Neuron (in vitro differentiated cells): ENCODE measurements around the gene ZNFX1.
A peak's percentile ranks its signal among the peaks of the same experiment; 100 is the strongest.
"Not testable (repeated sequence)": the region's sequence is repeated elsewhere in the genome, so short reads cannot be mapped to it uniquely, and the experiment has no call there.

ENCODE experiments used
- H2AFZ ChIP-seq: one replicate; pipeline ENCODE4 v1.6.1; 2013; ENCODE audit warnings: low read depth, mild to moderate bottlenecking, inconsistent platforms, low read length, moderate library complexity
- H3K27me3 ChIP-seq: one replicate; pipeline ENCODE4 v1.6.1; 2013; ENCODE audit warnings: low read length; ENCODE audit not compliant: insufficient read depth
- H3K36me3 ChIP-seq: one replicate; pipeline ENCODE4 v1.6.1; 2013; ENCODE audit warnings: low read length; ENCODE audit not compliant: insufficient read depth
- H3K4me1 ChIP-seq: one replicate; pipeline ENCODE4 v1.6.1; 2013; ENCODE audit warnings: low read length; ENCODE audit not compliant: insufficient read depth
- H3K4me3 ChIP-seq: 2 replicates; pipeline ENCODE4 v1.5.1; 2013; ENCODE audit warnings: mild to moderate bottlenecking, low read length, moderate library complexity
- H3K9me3 ChIP-seq: one replicate; pipeline ENCODE4 v1.6.1; 2013; ENCODE audit warnings: low read length

Gene ZNFX1

DNA sequence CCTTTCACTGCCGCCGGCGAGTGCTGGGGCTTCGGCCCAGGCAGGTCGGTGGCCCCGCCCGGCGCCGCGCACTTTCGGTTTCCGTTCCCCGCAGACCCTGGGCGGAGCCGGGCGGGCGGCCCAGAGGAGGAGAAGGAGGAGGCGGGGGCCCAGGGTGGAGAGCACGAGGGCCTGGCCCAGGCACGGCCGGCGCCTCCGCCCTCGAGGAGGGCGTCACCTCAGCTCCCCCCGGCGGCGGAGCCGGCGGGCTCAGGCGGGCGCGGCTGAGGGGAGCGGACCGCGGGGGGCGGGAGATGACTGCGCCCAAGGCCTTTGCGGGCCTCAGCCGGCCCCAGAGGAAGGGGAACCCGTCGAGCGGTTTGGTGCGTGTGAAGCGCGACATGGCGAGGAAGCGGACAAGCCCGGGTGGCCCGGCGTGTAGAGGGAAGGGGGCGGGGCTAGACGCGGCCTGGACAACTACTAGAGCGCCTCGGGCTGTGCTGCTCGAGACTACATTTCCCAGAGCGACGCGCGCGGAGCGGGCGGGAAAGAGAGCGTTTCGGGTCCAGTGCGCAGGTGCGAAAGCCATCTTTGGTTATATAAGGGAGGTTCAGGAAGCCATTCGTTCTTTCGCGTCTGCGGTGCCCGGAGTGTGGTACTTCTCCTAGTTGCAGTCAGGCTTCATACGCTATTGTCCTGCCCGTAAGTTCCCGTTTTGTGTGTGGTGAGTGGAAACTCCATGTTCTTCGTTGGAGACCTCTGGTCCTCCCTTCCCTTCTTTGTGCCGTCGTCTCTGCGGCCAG is at the start of gene ZNFX1:
TSS of gene ZNFX1 (minus strand) at position 22 of the 782 bp plus-strand sequence. CDS start 2,218 bp downstream, outside the sequence.
- Histone ChIP-seq H3K36me3 (peaks cover 56% of the 10 kb centered on the region), H3K4me3 (peak within 1 kb of the TSS; percentile 77), H2AFZ (peak within 1 kb of the TSS; percentile 84), H3K4me1 (peaks cover 26% of the 10 kb centered on the region), H3K9me3 (peaks cover 41% of the 10 kb centered on the region), H3K27me3 (no peaks in the 10 kb centered on the region)

DNA sequence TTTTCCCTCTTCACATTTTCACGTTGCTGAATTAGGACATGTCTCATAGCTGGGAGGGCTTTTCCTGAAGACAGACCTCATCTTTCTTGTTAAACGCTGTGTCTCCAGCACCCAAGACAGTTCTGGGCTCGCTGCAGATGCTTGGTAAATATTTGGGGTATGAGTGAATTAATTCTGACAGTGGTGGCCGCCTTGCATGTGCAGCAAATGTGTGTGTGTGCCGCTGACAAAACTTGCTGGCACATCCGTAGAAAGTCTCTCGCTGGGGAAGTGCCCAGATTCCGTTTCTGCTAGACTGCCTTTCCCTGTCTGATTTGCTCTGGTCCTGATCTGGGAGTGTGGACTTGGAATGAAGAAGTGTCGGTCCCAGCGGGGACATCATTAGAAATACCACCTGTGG is 48.2 kb upstream of the ZNFX1 start:
- H3K4me1 ChIP-seq, result no peaks in the 10 kb centered on the region
- H3K4me3 ChIP-seq, result no peak overlapping the region
- no peaks in the 10 kb centered on the region for H3K9me3 ChIP-seq
- peaks cover 25% of the 10 kb centered on the region for H3K27me3 ChIP-seq
- no peak overlapping the region for H2AFZ ChIP-seq
- no peaks in the 10 kb centered on the region for H3K36me3 ChIP-seq

DNA sequence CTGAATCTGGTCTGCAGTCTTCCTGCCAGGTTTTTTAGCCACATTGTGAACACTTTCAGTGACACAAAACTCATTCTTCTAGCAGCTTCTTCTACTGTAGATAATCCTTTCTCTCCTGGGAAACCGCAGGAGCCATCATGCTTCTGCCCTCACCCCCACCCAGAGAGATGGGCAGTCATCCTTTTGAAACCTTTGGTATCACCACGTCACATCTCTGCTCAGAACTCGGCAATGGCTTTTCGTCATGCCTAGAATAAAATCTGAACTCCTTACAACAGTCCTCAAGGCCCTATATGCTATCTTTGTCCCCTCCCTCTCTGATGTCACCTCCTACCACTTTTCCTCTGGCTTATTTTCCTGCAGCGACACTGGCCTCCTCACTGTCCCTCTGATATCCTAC is 46.4 kb upstream of the ZNFX1 start:
- Histone ChIP-seq H3K4me3 (no peak overlapping the region), H3K36me3 (no peaks in the 10 kb centered on the region), H2AFZ (no peak overlapping the region), H3K27me3 (peaks cover 40% of the 10 kb centered on the region), H3K9me3 (peaks cover 1% of the 10 kb centered on the region), H3K4me1 (peaks cover under 1% of the 10 kb centered on the region)

DNA sequence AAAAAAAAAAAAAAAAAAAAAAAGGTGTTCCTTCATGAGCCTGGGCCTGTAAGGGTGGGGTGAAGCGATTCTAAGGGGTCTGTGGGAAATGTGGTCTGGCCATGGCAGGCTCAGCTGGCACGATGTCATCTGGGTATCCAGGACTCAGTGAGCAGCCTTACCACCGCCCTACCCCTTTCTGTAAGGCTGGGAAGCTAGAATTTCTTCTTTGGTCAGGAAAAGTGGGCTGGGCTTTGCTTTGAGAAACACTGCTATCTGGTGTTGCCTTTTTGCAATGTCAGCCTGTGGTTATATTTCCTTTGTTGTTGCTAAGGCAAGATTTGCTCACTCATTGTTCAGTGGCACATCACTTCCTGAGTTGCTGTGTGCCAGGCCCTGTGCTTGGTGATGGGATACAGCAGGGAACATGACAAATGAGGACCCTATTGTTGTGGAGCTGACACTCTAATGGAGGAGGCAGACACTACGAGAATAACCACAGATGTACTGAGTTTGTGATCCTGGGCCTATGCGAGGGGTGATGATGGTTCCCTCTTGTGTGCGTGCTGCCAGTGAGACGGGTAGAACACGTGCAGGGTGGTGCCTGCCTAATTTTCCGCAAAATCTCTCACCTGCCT is 45.9 kb upstream of the ZNFX1 start:
- Histone ChIP-seq H3K36me3 (no peaks in the 10 kb centered on the region), H3K9me3 (peaks cover 2% of the 10 kb centered on the region), H3K27me3 (peaks cover 46% of the 10 kb centered on the region), H3K4me1 (peaks cover 5% of the 10 kb centered on the region), H2AFZ (no peak overlapping the region), H3K4me3 (no peak overlapping the region)

DNA sequence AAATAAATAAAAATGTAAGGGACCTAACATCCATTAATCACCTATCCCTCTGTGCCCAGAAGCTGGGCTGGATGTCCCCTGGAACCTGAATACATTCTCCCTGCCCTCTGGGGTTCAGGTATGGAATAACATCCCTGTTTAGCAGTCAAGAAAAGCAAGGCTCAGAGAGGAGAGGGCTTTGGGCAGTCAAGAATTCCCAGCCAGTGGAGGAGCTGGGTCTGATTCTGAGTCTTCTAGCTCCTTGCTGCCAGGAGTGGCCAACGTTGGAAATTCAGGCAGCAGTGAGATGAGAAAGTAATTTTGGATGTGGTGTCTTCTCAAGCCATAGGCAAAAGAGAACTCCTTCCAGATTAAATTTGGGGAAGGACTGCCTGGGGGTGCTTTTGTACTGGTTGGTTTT is 42.6 kb upstream of the ZNFX1 start:
- H2AFZ ChIP-seq, result no peak overlapping the region
- H3K4me1 ChIP-seq, result peaks cover 11% of the 10 kb centered on the region
- peaks cover 64% of the 10 kb centered on the region for H3K27me3 ChIP-seq
- H3K4me3 ChIP-seq, result no peak overlapping the region
- H3K36me3 ChIP-seq, result no peaks in the 10 kb centered on the region
- peaks cover 8% of the 10 kb centered on the region for H3K9me3 ChIP-seq

DNA sequence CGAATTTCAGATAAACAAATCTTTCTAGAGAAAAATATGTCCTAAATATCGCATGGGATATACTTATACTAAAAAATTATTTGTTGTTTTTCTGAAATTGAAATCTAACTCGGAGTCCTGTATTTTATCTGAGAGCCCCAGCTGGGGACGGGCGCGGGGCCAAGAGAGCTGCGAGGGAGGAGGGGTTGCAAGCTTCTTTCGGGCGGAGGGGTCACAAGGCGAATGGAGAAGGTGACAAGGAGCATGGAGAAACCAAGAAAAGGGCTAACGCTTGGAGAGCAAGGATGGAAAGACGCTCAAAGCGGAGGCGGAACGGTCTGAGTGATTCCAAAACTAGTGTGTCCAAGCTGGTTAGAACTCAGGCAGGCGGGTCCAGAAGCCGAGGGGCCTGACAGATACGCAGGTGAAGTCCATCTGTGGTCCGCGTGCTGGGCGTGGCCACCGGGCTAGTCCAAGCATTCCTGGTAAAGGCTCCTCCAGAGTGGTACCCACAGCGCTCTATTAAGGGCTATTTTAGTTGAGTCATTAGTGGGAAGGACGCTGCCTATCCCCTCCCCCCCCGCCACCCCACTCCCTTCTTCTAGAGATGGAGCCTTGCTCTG is 41.5 kb upstream of the ZNFX1 start:
- Histone ChIP-seq H2AFZ (no peak overlapping the region), H3K4me3 (no peak overlapping the region), H3K9me3 (peaks cover 8% of the 10 kb centered on the region), H3K36me3 (no peaks in the 10 kb centered on the region), H3K27me3 (peaks cover 60% of the 10 kb centered on the region), H3K4me1 (peaks cover 11% of the 10 kb centered on the region)

DNA sequence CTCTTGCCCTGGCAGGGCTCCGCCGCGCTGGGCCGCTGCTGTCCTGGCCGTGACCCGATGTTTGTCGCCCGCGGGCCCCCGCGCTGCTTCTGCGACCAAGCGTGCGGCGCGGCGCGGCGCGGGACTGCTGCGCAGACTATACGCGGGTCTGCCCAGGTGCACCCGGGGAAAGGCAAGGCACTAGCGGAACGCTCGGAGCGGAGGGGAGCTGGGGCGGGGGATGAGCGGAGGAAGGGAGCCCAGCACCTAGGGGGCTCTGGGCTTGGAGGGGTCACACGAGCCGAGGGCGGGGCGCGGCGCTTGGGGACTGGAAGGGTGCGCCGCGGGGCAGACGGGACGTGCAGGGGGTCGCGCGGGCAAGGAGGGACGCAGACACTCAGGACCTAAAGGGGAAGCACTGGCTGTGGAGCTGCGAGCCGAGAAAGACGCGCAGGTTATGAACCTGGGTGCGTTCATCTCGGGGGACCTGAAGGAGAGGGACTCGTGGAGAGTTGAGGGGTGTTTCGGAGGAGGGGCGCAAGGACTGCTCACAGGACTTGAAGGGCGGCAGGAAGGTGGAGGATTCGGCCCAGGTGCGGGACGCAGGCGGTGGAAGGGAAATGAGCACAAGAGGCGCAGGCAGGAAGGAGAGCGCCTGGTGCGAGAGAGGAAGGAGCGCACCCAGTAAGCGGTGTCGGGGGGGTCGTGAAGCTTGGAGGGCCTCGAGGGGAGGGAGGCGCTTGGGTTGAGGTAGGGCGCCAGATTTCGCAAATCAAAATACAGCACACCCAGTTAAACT is 40.8 kb upstream of the ZNFX1 start:
- Histone ChIP-seq H3K27me3 (peaks cover 61% of the 10 kb centered on the region), H2AFZ (peak overlapping the region; percentile 32), H3K4me3 (no peak overlapping the region), H3K36me3 (no peaks in the 10 kb centered on the region), H3K9me3 (peaks cover 8% of the 10 kb centered on the region), H3K4me1 (peaks cover 11% of the 10 kb centered on the region)

DNA sequence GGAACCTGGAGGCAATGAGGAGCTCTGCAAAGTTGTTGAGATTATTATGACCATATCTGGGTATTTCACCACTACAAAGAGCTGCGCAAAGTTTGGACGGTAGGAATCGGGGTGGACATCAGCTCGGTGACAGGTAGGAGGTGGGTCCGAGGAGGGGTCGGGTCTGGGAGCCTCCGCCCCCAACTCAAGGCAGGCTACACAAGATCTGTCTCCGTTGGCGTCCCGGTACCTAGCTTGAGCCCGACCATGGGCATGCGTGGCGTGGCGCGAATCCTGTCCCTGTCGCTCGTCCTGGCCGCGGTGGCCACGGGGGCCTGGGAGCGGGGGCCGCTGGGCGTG is 40.2 kb upstream of the ZNFX1 start:
- H3K9me3 ChIP-seq, result peaks cover 8% of the 10 kb centered on the region
- no peaks in the 10 kb centered on the region for H3K36me3 ChIP-seq
- H3K4me3 ChIP-seq, result no peak overlapping the region
- peak overlapping the region; percentile 32 for H2AFZ ChIP-seq
- H3K27me3 ChIP-seq, result peaks cover 61% of the 10 kb centered on the region
- peaks cover 11% of the 10 kb centered on the region for H3K4me1 ChIP-seq

- Histone ChIP-seq H3K36me3 (no peaks in the 10 kb centered on the region), H2AFZ (no peak overlapping the region), H3K9me3 (peaks cover 8% of the 10 kb centered on the region), H3K27me3 (peaks cover 57% of the 10 kb centered on the region), H3K4me3 (no peak overlapping the region), H3K4me1 (peaks cover 11% of the 10 kb centered on the region)
These were observed 38.8 kb upstream of the ZNFX1 start for GRCh38 chr20:49316704-49317103.

- Histone ChIP-seq H3K4me1 (peaks cover 11% of the 10 kb centered on the region), H3K27me3 (peaks cover 48% of the 10 kb centered on the region), H2AFZ (no peak overlapping the region), H3K4me3 (no peak overlapping the region), H3K9me3 (peaks cover 8% of the 10 kb centered on the region), H3K36me3 (no peaks in the 10 kb centered on the region)
These were observed 37.7 kb upstream of the ZNFX1 start for GRCh38 chr20:49315580-49315979.

DNA sequence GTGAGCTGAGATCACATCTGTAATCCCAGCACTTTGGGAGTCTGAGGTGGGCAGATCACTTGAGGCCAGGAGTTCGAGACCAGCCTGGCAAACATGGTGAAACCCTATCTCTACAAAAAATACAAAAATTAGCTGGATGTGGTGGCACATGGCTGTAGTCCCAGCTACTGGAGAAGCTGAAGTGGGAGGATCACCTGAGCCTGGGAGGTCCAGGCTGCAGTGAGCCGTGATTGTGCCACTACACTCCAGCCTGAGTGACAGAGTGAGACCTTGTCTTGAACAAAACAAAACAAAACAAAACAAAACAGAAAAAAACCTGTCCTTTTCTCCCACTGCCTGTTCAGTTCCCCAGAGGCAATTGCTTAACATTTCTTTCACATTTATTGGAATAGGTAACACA is 36.2 kb upstream of the ZNFX1 start:
- H3K4me1 ChIP-seq, H3K9me3 ChIP-seq, H3K36me3 ChIP-seq, H3K4me3 ChIP-seq, H2AFZ ChIP-seq: not testable (repeated sequence)
- H3K27me3 ChIP-seq, result peaks cover 35% of the 10 kb centered on the region

DNA sequence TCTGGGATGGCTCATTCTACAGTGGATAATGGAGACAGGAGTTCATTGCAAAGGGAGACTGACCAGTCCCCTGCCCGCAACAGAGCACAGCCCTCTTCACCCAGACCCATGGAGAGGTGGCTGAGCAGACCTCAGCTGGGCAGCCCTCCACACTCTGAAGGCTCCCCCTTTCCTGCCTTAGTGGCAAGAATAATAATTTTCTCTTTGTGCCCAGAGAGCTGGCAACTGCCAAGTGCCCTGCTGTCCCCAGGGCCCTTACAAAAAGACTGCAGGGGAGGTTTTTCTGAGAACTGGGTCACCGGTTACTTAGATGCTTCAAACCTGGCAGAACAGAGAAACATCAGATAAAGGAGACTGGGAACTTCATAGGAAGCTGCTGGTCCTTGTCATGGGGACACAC is 35.4 kb upstream of the ZNFX1 start:
- no peak overlapping the region for H2AFZ ChIP-seq
- peaks cover 6% of the 10 kb centered on the region for H3K9me3 ChIP-seq
- peaks cover 1% of the 10 kb centered on the region for H3K4me1 ChIP-seq
- no peaks in the 10 kb centered on the region for H3K36me3 ChIP-seq
- peaks cover 27% of the 10 kb centered on the region for H3K27me3 ChIP-seq
- H3K4me3 ChIP-seq, result no peak overlapping the region

GRCh38 chr20:49312661-49313060 is 34.8 kb upstream of the ZNFX1 start:
- Histone ChIP-seq H3K27me3 (peaks cover 21% of the 10 kb centered on the region), H3K4me3 (no peak overlapping the region), H3K4me1 (no peaks in the 10 kb centered on the region), H3K36me3 (no peaks in the 10 kb centered on the region), H2AFZ (no peak overlapping the region), H3K9me3 (peaks cover 6% of the 10 kb centered on the region)
